Fibroblast of skin of scalp (primary cell): ENCODE results near the gene GIN1.
"Not testable (repeated sequence)": the region's sequence is repeated elsewhere in the genome, so short reads cannot be mapped to it uniquely, and the experiment has no call there.

Experiments used
- DNase-seq: peaks from one replicate; pipeline ENCODE4 v3.0.0-alpha.2; 2013

GIN1 gene

GRCh38 chr5:103109277-103109676 is 10.7 kb downstream of the GIN1 start:
- no peak for DNase-seq

- DNase-seq, result no peak
These were observed 11.9 kb downstream of the GIN1 start for GRCh38 chr5:103108086-103108485.

DNA sequence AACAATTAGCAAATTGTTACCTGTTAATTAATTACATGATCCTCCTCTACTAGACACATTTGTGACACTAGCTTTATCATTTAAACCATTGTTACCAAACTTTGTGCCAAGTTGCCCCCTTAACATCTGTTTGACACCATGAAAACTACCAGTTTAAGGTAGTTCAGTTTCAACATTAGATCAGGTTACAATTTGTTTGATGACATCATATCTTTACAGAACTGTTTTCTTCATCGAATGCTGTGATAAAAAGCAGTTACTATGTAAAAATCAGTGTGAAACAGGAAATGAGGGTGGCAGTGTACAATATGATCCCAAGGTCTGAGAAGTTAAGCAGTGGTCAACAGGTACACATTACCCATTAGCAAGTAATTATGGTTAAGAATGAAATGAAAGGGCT is 17.7 kb downstream of the GIN1 start:
- DNase-seq, result no peak

DNA sequence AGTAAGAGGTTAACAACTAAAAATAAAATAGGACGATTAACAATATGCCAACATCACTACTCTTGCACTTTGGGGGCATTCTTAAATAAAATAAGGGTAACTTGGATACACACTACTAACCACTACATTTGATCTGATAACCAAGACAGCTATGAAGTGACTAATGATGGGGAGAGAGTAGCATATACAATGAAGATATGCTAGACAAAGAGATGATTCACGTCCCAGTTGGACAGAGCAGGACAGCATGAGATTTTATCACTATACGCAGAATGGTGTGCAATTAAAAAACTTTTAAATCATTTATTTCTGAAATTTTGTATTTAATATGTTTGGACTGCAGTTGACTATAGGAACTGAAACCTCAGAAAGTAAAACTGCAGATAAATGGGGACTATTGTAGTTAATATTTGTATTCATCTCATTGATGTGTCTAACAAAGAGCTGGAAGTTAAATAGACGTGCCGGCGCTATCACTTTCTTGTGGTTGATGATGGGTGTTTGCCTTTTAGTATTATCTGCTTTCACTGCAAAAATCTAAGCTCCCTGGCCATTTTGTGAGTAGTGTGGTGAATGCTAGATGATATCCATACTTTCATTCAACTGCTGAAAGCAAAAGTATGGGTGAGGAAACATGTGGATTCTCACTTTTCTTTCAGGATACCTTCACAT is 18.7 kb downstream of the GIN1 start:
- DNase-seq, result no peak

- no peak for DNase-seq
These were observed 20.9 kb downstream of the GIN1 start for GRCh38 chr5:103098993-103099392.

GRCh38 chr5:103094737-103095136 is 25.2 kb downstream of the GIN1 start:
- DNase-seq, result no peak

DNA sequence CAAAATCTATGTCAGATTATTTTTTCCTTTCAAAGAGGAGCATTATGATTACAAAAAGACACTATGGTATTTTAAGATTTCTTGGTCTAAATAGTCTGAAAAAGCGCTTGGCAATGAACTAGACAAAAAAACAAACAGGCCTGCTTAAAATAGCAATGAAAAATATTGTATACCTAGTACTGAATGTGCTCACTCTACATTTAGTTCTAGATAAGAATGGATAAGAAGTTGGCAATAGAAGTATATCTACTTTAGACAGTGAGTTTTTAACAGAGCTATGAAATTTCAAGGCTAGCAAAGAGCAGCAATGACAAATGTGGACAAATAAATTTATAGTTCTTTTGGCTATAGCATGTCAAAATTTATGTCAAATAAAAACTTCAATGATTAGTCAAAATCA is 26.2 kb downstream of the GIN1 start:
- DNase-seq, result no peak

- no peak for DNase-seq
These were observed 27.3 kb downstream of the GIN1 start for GRCh38 chr5:103092676-103093075.

DNA sequence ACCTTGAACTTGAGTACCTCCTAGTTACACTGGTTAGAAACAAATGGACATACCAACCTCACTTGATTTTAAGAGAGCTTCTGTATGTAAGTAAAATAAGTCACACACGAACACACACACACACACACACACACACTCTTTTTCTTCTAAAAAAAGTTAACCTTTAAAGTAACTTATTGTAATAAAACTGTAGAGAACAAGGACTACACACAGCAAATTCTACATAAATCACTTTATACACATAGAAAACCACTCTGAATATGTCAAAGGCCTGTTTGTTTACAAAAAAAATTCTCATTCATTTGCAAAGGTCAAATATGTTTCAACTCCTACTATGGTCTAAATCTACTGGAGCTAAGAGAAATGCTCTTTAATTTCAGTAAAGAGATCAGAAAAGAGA is 29.1 kb downstream of the GIN1 start:
- DNase-seq, result no peak

GRCh38 chr5:103089272-103089671 is 30.7 kb downstream of the GIN1 start:
- DNase-seq, result no peak

DNA sequence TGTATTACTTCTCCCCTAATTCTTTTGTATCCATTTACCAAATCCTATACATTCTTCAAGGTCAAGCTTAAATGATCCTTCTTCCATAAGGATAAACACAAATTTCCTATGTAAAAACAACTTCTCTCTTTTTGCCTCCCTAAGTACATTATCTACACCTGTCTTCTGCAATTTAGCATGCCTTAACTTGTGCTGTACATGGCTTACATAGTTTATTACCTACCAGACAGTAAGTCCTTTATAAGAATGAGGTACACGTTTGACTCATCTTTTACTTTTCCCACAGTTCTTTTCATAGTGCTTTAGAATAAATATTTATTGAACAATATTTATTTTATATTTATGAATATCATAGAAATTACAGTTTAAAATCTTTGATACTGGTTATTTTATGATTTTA is 33.4 kb downstream of the GIN1 start:
- DNase-seq, result no peak

DNA sequence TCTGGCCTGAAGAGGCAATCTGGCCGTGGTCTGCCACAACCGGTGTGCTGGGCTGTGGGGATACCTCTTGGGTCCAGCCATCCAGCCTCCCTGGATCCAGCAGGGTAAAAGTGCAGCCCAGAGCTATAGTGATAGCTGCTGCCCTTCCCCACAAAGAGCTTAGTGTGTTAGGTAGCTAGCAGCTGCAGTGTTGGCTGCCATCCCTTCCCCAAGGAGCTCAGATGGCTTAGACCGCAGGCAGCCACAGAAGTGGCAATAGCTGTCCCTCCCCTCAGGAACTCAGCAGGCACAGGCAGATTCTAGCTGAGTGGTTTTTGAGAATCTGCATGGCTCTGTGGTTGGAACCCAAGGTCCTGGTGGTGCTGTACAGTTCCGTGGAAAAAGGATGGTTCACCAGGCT is 40.1 kb downstream of the GIN1 start:
- DNase-seq, result no peak

DNA sequence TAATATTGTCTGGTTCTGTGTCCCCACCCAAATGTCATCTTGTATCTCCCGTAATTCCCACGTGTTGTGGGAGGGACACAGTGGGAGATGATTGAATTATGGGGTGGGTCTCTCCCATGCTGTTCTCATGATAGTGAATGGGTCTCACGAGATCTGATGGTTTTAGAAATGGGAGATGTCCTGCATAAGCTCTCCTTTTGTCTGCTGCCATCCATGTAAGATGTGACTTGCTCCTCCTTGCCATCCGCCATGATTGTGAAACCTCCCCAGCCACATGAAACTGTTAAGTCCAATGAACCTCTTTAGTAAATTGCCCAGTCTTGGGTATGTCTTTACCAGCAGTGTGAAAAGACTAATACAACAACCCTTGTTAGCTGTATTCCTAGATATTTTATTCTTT is 44.5 kb downstream of the GIN1 start:
- DNase-seq, result no peak

DNA sequence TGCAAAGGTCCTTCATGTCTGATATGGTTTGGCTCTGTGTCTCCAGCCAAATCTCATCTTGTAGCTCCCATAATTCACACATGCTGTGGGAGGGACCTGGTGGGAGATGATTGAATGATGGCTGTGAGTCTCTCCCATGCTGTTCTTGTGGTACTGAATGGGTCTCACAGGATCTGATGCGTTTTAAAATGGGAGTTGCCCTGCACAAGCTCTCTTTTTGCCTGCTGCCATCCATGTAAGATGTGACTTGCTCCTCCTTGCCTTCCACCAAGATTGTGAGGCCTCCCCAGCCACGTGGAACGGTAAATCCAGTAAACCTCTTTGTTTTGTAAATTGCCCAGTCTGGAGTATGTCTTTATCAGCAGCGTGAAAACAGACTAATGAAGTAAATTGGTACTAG is 46.4 kb downstream of the GIN1 start:
- not testable (repeated sequence) for DNase-seq

DNA sequence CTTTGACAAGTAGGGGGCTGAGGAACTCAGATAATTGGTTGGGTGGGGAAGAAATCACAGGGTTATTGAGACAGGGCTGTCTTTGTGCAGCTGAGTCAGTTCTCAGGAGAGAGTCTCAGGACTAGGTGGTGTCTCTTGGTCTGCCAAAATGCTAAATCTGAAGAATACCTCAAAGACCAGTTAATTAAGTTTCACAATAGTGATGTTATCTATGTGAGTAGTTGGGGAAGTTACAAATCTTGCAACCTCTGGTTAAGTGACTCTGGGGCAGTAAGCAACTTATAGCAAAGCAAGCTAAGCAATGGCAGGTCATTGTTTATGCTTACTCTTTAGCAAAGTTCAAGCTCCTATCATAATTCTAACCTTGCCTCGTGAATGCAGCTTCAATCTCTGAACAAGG is 53.6 kb downstream of the GIN1 start:
- DNase-seq, result no peak

DNA sequence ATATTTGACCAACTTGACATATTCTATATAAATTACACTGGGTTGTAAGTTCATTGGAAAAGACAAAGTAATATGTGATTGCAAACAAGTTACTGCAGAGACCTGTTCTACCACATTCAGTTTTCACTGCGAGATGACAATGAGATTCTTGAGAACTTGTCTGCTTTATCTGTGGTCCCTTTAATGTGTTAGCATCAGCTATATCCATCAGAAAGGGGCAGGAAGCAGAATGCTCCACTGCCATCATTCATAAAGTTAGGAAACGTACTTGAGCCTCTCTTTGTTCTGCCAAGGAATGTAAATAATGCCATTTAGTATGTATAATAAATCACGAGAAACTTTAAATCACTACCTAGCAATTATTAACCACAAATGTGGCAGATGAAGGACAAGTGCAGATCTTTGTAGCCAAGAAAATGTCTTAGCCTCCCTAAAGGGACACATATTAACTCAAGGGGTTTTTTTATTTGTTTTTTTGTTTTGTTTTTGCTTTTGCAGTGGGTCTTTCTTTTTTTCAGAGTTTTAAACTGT is 59.4 kb downstream of the GIN1 start:
- no peak for DNase-seq

DNA sequence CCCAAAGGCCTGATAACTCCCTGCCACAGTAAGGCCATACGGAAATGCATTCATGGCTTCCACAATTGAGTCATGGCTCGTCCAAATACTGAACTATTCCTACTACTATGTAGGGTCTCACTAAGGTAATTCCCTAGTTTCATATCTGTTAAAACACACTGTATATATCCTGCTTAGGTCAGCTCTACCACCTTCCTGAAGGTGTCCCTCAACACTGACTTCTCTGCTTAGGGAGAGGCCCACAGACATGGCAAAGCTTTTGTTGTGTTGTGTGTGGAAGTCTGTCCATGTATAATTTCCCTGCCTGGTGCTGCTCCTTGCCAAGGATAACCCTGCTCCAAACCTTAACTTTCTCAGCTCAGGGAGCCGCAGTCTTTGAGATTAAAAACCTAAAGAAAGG is 60.4 kb downstream of the GIN1 start:
- DNase-seq, result no peak

- DNase-seq, result no peak
These were observed 62.5 kb downstream of the GIN1 start for GRCh38 chr5:103057208-103058130.

- not testable (repeated sequence) for DNase-seq
These were observed 73.2 kb downstream of the GIN1 start for GRCh38 chr5:103046706-103047105.

DNA sequence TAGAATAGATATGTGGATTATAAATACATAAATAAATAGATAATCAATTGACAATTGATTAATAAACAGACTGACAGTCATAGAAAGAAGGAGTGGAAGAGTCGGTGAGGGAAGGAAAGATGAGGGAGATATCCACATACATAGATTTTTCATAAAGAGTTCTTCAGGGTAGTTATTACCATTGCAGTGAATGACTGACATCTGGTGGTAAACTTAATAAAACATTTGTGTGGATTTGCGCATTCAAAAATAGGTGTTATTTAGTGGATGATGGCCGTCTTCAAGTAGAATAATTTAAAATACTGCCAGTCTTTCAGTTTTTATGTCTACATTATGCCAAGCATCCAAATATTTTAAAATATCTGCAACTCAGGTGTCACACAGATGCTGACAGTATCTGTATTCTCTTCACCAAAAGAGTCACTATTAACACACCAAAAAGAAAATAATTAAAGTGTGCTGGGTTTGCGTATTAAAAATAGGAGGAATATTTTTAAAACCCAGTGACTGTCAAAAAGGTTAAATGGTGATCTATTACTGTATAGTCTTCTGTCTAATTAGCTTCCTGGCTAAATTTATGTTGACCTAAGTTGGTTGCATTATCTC is 78.8 kb downstream of the GIN1 start:
- DNase-seq, result peak; percentile 45

- no peak for DNase-seq
These were observed 82.1 kb downstream of the GIN1 start for GRCh38 chr5:103037673-103038455.

GRCh38 chr5:103036601-103037000 is 83.3 kb downstream of the GIN1 start:
- no peak for DNase-seq
